SK-N-SH (cell line): ENCODE results near the gene CLIC4. TPM values are rescaled to one million over a fixed set of nuclear protein-coding genes. Genes with fewer than 3 reads are reported as not detected.

ENCODE experiments used
- CTCF ChIA-PET: fragments of 300-600, 350-600 bp; formaldehyde crosslinking; extraction: SDS; loops from one replicate; lab custom pipeline; 2021; lab: Yijun Ruan, JAX
- POLR2A ChIA-PET: fragments of 350-600 bp; sonication (Branson Sonifier 250); formaldehyde crosslinking; extraction: SDS; loops from one replicate; lab custom pipeline; 2020; ENCODE audit warnings: antibody characterized with exemption, inconsistent platforms; lab: Yijun Ruan, JAX
- DNase-seq: peaks from one replicate; pipeline ENCODE4 v3.0.0; 2012
- H2AFZ ChIP-seq: fragments of 200-600 bp; sonication (generic); 2 replicates; pipeline ENCODE4 v1.8.1; 2016; ENCODE audit warnings: antibody characterized with exemption, mild to moderate bottlenecking, low read depth
- H3F3A ChIP-seq: fragments of 200-600 bp; sonication (generic); replicated peaks from 2 replicates; pipeline ENCODE3; 2016; ENCODE audit warnings: antibody characterized with exemption, mild to moderate bottlenecking; ENCODE audit not compliant: insufficient read depth
- H3K27ac ChIP-seq, 2 experiments: fragments of 200-500 bp in 1 of 2; fragments of 200-600 bp in 1 of 2; sonication (Bioruptor generic) in 1 of 2; sonication (generic), shearing (Covaris generic) in 1 of 2; 2 replicates each; pipeline versions ENCODE4 v1.5.1 to v1.6.1; 2014 to 2016; ENCODE audit warnings: low read depth in 2 of 2, inconsistent platforms in 1 of 2, low read length in 1 of 2, mild to moderate bottlenecking in 1 of 2, mixed read lengths in 1 of 2
- H3K27me3 ChIP-seq: fragments of 200-600 bp; sonication (generic), shearing (Covaris generic); 2 replicates; pipeline ENCODE4 v1.6.1; 2016; ENCODE audit warnings: mixed run types; ENCODE audit not compliant: insufficient read depth
- H3K36me3 ChIP-seq, 2 experiments: fragments of 200-500 bp in 1 of 2; fragments of 200-600 bp in 1 of 2; sonication (Bioruptor generic) in 1 of 2; sonication (generic) in 1 of 2; replicated peaks in 1 of 2; 2 replicates each; pipeline versions ENCODE3 to v1.5.1; 2014 to 2016; ENCODE audit warnings: low read length in 1 of 2, mild to moderate bottlenecking in 1 of 2; ENCODE audit not compliant: insufficient read depth in 2 of 2, control insufficient read depth in 1 of 2
- H3K4me1 ChIP-seq, 2 experiments: fragments of 200-500 bp in 1 of 2; fragments of 200-600 bp in 1 of 2; sonication (Bioruptor generic) in 1 of 2; sonication (generic), shearing (Covaris generic) in 1 of 2; 2 replicates each; pipeline versions ENCODE4 v1.5.1 to v1.6.1; 2014 to 2016; ENCODE audit warnings: low read depth in 1 of 2, low read length in 1 of 2, mixed run types in 1 of 2; ENCODE audit not compliant: insufficient read depth in 2 of 2, control insufficient read depth in 1 of 2
- H3K4me2 ChIP-seq: fragments of 200-600 bp; sonication (generic), shearing (Covaris generic); 2 replicates; pipeline ENCODE4 v1.6.1; 2017; ENCODE audit warnings: mixed run types
- H3K4me3 ChIP-seq, 2 experiments: fragments of 200-500 bp in 1 of 2; fragments of 200-600 bp in 1 of 2; sonication (Bioruptor generic) in 1 of 2; sonication (generic), shearing (Covaris generic) in 1 of 2; 2 replicates each; pipeline versions ENCODE4 v1.5.1 to v1.8.1; 2014 to 2016; ENCODE audit warnings: low read depth in 2 of 2, inconsistent platforms in 1 of 2, low read length in 1 of 2, mild to moderate bottlenecking in 1 of 2, mixed read lengths in 1 of 2, moderate library complexity in 1 of 2
- H3K79me2 ChIP-seq: fragments of 200-600 bp; sonication (generic); 2 replicates; pipeline ENCODE4 v1.8.1; 2017; ENCODE audit warnings: mild to moderate bottlenecking; ENCODE audit not compliant: insufficient read depth
- H3K9ac ChIP-seq: fragments of 200-600 bp; sonication (generic); 2 replicates; pipeline ENCODE4 v1.6.1; 2017; ENCODE audit warnings: mixed run types
- H3K9me2 ChIP-seq: fragments of 200-600 bp; sonication (generic); 2 replicates; pipeline ENCODE4 v1.6.1; 2017; ENCODE audit warnings: mixed run types
- H3K9me3 ChIP-seq: fragments of 200-600 bp; sonication (generic); 2 replicates; pipeline ENCODE4 v1.6.1; 2017; ENCODE audit warnings: mixed run types, mild to moderate bottlenecking, moderate library complexity
- H4K20me1 ChIP-seq: fragments of 200-600 bp; sonication (generic); 2 replicates; pipeline ENCODE4 v1.6.1; 2017; ENCODE audit warnings: mild to moderate bottlenecking, mixed run types; ENCODE audit not compliant: insufficient read depth
- FOSL2 ChIP-seq: IDR thresholded peaks from 2 replicates; pipeline ENCODE4 v1.4.0; 2012; ENCODE audit warnings: low read depth, mild to moderate bottlenecking, moderate library complexity, borderline replicate concordance
- FOXJ3 ChIP-seq: sonication (generic); formaldehyde crosslinking; IDR thresholded peaks from 2 replicates; pipeline ENCODE4 v1.5.1; 2020; ENCODE audit warnings: mild to moderate bottlenecking, missing genetic modification reagents
- FOXM1 ChIP-seq: IDR thresholded peaks from 2 replicates; pipeline ENCODE4 v1.4.0; 2012; ENCODE audit warnings: low read depth, mild to moderate bottlenecking
- IRF3 ChIP-seq: fragments of 150-350 bp; IDR thresholded peaks from 2 replicates; pipeline ENCODE4 v1.6.1; 2016; ENCODE audit warnings: mild to moderate bottlenecking, low read depth, low read length
- MEF2A ChIP-seq: IDR thresholded peaks from 2 replicates; pipeline ENCODE4 v1.4.0; 2012; ENCODE audit warnings: low read depth, borderline replicate concordance
- NFIC ChIP-seq: IDR thresholded peaks from 2 replicates; pipeline ENCODE4 v1.4.0; 2012; ENCODE audit warnings: borderline replicate concordance
- NRF1 ChIP-seq: IDR thresholded peaks from 2 replicates; pipeline ENCODE4 v1.6.1; 2012; ENCODE audit warnings: low read depth, mild to moderate bottlenecking, low read length
- POLR2AphosphoS5 ChIP-seq: IDR thresholded peaks from 2 replicates; pipeline ENCODE4 v1.6.1; 2012; ENCODE audit warnings: low read depth, low read length
- RCOR1 ChIP-seq: fragments of 150-350 bp; IDR thresholded peaks from 2 replicates; pipeline ENCODE4 v1.6.1; 2017; ENCODE audit warnings: antibody characterized with exemption, low read length
- REST ChIP-seq: IDR thresholded peaks from 2 replicates; pipeline ENCODE4 v1.6.1; 2012; ENCODE audit warnings: mild to moderate bottlenecking, low read depth, low read length, moderate library complexity
- RFX5 ChIP-seq: IDR thresholded peaks from 2 replicates; pipeline ENCODE4 v1.6.1; 2012; ENCODE audit warnings: mild to moderate bottlenecking, improper control_type of control experiment, low read length
- RXRA ChIP-seq: IDR thresholded peaks from 2 replicates; pipeline ENCODE4 v1.4.0; 2012; ENCODE audit warnings: low read depth, mild to moderate bottlenecking, borderline replicate concordance
- SIN3A ChIP-seq: IDR thresholded peaks from 2 replicates; pipeline ENCODE4 v1.6.1; 2012; ENCODE audit warnings: low read depth, mild to moderate bottlenecking, low read length, moderate library complexity, borderline replicate concordance
- TAF1 ChIP-seq: IDR thresholded peaks from 2 replicates; pipeline ENCODE4 v1.6.1; 2012; ENCODE audit warnings: low read depth, mild to moderate bottlenecking, low read length, moderate library complexity, borderline replicate concordance
- TEAD4 ChIP-seq: IDR thresholded peaks from 2 replicates; pipeline ENCODE4 v1.4.0; 2012; ENCODE audit warnings: mild to moderate bottlenecking, borderline replicate concordance; ENCODE audit not compliant: insufficient read depth
- USF1 ChIP-seq: IDR thresholded peaks from 2 replicates; pipeline ENCODE4 v1.4.0; 2012; ENCODE audit warnings: low read depth, borderline replicate concordance
- WGBS: methylation state at CpG from one replicate; pipeline ENCODE4 v1.1.6; 2017; ENCODE audit warnings: low lambda C conversion rate; 5-methylcytosine and 5-hydroxymethylcytosine counted together
- polyA plus RNA-seq, 3 experiments: library from polyadenylated mRNA; depleted of rRNA; stranded (reverse); fragments of >200 nt; gene quantifications; 2 replicates each; pipeline ENCODE4 v1.2.3, GENCODE V29; 2012

CLIC4 gene
- polyA plus RNA-seq, 1 of the 3 experiments (the other 2 are of a cell fraction) = 66.4 TPM

GRCh38 chr1:24874611-24875234 is 129.5 kb downstream of the CLIC4 start:
- ChIA-PET CTCF (interaction anchor here (1.3 to 2.9 kb wide), 2 partner anchors 23 to 27 kb away, joined by 3 to 13 read pairs; no protein-coding TSS in a partner anchor), POLR2A (no interaction called here)
- DNase-seq = no peak

More at GRCh38 chr1:24874611-24875234, 129.5 kb downstream of the CLIC4 start:
- Histone ChIP-seq H3K27ac (no peak overlapping the region), H3K27me3 (no peaks in the 10 kb centered on the region), H3F3A (no peaks in the 10 kb centered on the region), H3K9ac (no peak overlapping the region), H4K20me1 (no peaks in the 10 kb centered on the region), H3K9me2 (no peaks in the 10 kb centered on the region), H3K4me1 (no peaks in the 10 kb centered on the region), H3K9me3 (no peaks in the 10 kb centered on the region), H3K4me2 (no peak overlapping the region), H3K36me3 (no peaks in the 10 kb centered on the region), H2AFZ (no peak overlapping the region), H3K4me3 (no peak overlapping the region), H3K79me2 (no peaks in the 10 kb centered on the region)
- TF ChIP-seq TAF1 (no peak), TEAD4 (no peak), MEF2A (no peak), FOSL2 (no peak), POLR2AphosphoS5 (no peak), RFX5 (no peak), NRF1 (no peak), RXRA (no peak), FOXJ3 (CRISPR knock-in tag) (no peak), FOXM1 (no peak), NFIC (no peak), RCOR1 (no peak), IRF3 (no peak), USF1 (no peak), SIN3A (no peak), REST (no peak)
- 90% methylated on average over 16 of the region's 16 CpGs for WGBS
